ENCODE results near the gene EYA2.
"Not testable (repeated sequence)": the region's sequence is repeated elsewhere in the genome, so short reads cannot be mapped to it uniquely, and the experiment has no call there.

- not testable (repeated sequence) for TF ChIP-seq ELK1 (IDR thresholded peaks at IDR 0.05; ENCODE audit: borderline replicate concordance, low read depth, low read length); RAD21 (IDR thresholded peaks at IDR 0.05; ENCODE audit: low read length); CTCF (conservative IDR thresholded peaks at IDR 0.05; ENCODE audit: low read depth, low read length)
Measured at GRCh38 chr20:47204850-47205122, 310.1 kb downstream of the EYA2 start.

Data from IMR-90 (cell line).